K562 (cell line): ENCODE data around the gene EVA1A. TPM values are rescaled to one million over a fixed set of nuclear protein-coding genes. Genes with fewer than 3 reads are reported as not detected.

Source experiments
- ESRRA ChIP-seq: fragments of 450-650 bp; IDR thresholded peaks from 2 replicates; pipeline ENCODE4 v1.6.1; 2014; ENCODE audit warnings: low read depth, mild to moderate bottlenecking, moderate library complexity, borderline replicate concordance
- HCFC1 ChIP-seq: IDR thresholded peaks from 2 replicates; pipeline ENCODE4 v1.6.1; 2012; ENCODE audit warnings: low read depth, low read length, improper control_type of control experiment
- POLR2H ChIP-seq: IDR thresholded peaks from 2 replicates; pipeline ENCODE4 v1.6.1; 2016; ENCODE audit warnings: missing genetic modification characterization, low read depth, mild to moderate bottlenecking, control low read depth, missing compliant biosample characterization, moderate library complexity
- ZBTB11 ChIP-seq, 3 experiments: fragments of 200-800 bp in 1 of 3; fragments of 250-450 bp in 1 of 3; fragments of 450-650 bp in 1 of 3; sonication (Bioruptor Pico) in 1 of 3; sonication (Bioruptor generic) in 1 of 3; formaldehyde crosslinking in 1 of 3; IDR thresholded peaks; 2 replicates each; pipeline versions ENCODE4 v1.6.1 to v1.8.0; 2016 to 2022; ENCODE audit warnings: mild to moderate bottlenecking in 2 of 3, missing genetic modification characterization in 2 of 3, missing compliant biosample characterization in 1 of 3, moderate library complexity in 1 of 3
- ZNF184 ChIP-seq: sonication (generic); formaldehyde crosslinking; IDR thresholded peaks from 2 replicates; pipeline ENCODE4 v1.5.0; 2020; ENCODE audit warnings: missing genetic modification reagents
- ZNF280B ChIP-seq: fragments of 250-450 bp; sonication (Bioruptor Pico); IDR thresholded peaks from 2 replicates; pipeline ENCODE4 v1.5.1; 2021; ENCODE audit warnings: mild to moderate bottlenecking
- polyA plus RNA-seq, 8 experiments: library from polyadenylated mRNA; depleted of rRNA in 4 of 8; stranded (reverse) in 5 of 8; unstranded in 3 of 8; fragments of >200 nt; fragmentation: Nextera tagmentation in 2 of 8; fragmentation: Illumina TruSeq in 1 of 8; extraction: Ambion mirVana in 2 of 8; extraction: Trizol in 1 of 8; gene quantifications; 2 replicates each; pipeline versions ENCODE4 v1.2.1 to v1.2.3, GENCODE V29; 2011 to 2014; ENCODE audit warnings: inconsistent platforms in 1 of 8, missing spikeins in 1 of 8
- total RNA-seq, 7 experiments: library from RNA; depleted of rRNA in 6 of 7; stranded (reverse); fragments of >200 nt in 6 of 7; fragmentation: Illumina TruSeq in 2 of 7; extraction: Trizol in 2 of 7; gene quantifications; 2 replicates each; pipeline versions ENCODE4 v1.2.1 to v1.2.3, GENCODE V29; 2011 to 2021; ENCODE audit warnings: low replicate concordance in 1 of 7
- TF ChIP-seq, protein P1 (sequence below), 2 experiments: fragments of 450-650 bp; formaldehyde crosslinking in 1 of 2; IDR thresholded peaks; 2 replicates each; pipeline versions ENCODE4 v1.4.0 to v1.6.1; 2014 to 2020; ENCODE audit warnings: mild to moderate bottlenecking in 2 of 2, borderline replicate concordance in 1 of 2, low read depth in 1 of 2

EVA1A gene
- total and polyA plus RNA-seq, 9 of the 15 experiments (the other 6 are each of a cell fraction or from before 2014, with no cell fraction given), result not detected

- TF ChIP-seq ZBTB11 (CRISPR knock-in tag; IDR thresholded peaks at IDR 0.05) (no peak), POLR2H (tag) (no peak), ZNF184 (CRISPR knock-in tag) (no peak), ZNF280B (CRISPR knock-in tag) (no peak), ESRRA (no peak), HCFC1 (no peak)
- TF ChIP-seq, protein P1, sequence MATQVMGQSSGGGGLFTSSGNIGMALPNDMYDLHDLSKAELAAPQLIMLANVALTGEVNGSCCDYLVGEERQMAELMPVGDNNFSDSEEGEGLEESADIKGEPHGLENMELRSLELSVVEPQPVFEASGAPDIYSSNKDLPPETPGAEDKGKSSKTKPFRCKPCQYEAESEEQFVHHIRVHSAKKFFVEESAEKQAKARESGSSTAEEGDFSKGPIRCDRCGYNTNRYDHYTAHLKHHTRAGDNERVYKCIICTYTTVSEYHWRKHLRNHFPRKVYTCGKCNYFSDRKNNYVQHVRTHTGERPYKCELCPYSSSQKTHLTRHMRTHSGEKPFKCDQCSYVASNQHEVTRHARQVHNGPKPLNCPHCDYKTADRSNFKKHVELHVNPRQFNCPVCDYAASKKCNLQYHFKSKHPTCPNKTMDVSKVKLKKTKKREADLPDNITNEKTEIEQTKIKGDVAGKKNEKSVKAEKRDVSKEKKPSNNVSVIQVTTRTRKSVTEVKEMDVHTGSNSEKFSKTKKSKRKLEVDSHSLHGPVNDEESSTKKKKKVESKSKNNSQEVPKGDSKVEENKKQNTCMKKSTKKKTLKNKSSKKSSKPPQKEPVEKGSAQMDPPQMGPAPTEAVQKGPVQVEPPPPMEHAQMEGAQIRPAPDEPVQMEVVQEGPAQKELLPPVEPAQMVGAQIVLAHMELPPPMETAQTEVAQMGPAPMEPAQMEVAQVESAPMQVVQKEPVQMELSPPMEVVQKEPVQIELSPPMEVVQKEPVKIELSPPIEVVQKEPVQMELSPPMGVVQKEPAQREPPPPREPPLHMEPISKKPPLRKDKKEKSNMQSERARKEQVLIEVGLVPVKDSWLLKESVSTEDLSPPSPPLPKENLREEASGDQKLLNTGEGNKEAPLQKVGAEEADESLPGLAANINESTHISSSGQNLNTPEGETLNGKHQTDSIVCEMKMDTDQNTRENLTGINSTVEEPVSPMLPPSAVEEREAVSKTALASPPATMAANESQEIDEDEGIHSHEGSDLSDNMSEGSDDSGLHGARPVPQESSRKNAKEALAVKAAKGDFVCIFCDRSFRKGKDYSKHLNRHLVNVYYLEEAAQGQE (IDR thresholded peaks at IDR 0.05; ENCODE audit: borderline replicate concordance), result no peak
- TF ChIP-seq, protein P1 (CRISPR knock-in tag; IDR thresholded peaks at IDR 0.05; ENCODE audit: low read depth), result no peak
Observed at GRCh38 chr2:75484840-75485239, 75.9 kb downstream of the EVA1A start (continued).
